AG04450 (cell line): ENCODE results near the gene ALDH1A3. TPM values are rescaled to one million over a fixed set of nuclear protein-coding genes. Genes with fewer than 3 reads are reported as not detected.

ENCODE experiments used
- CTCF ChIA-PET: fragments of 300-600, 350-600 bp; formaldehyde crosslinking; extraction: SDS; loops from one replicate; lab custom pipeline; 2022; ENCODE audit warnings: antibody characterized with exemption, inconsistent platforms; lab: Charles Lee
- POLR2A ChIA-PET: fragments of 350-600 bp; formaldehyde crosslinking; extraction: SDS; loops from one replicate; lab custom pipeline; 2021; ENCODE audit warnings: antibody characterized with exemption, inconsistent platforms; lab: Yijun Ruan, JAX
- DNase-seq: peaks from one replicate; pipeline ENCODE4 v3.0.0-alpha.2; 2011; ENCODE audit warnings: low read depth, low spot score
- H3K27ac ChIP-seq: one replicate; pipeline ENCODE4 v1.5.1; 2012; ENCODE audit warnings: low read depth, low read length, control low read depth
- H3K27me3 ChIP-seq: one replicate; pipeline ENCODE4 v1.6.0; 2012; ENCODE audit warnings: low read length; ENCODE audit not compliant: control insufficient read depth, insufficient read depth
- H3K4me3 ChIP-seq: 2 replicates; pipeline ENCODE4 v1.5.1; 2011; ENCODE audit warnings: mild to moderate bottlenecking, low read depth, low read length, control low read depth
- H3K9me3 ChIP-seq: 2 replicates; pipeline ENCODE4 v1.5.1; 2012; ENCODE audit warnings: low read length; ENCODE audit not compliant: control insufficient read depth, insufficient read depth
- polyA plus RNA-seq: library from polyadenylated mRNA; depleted of rRNA; stranded (reverse); fragments of >200 nt; gene quantifications from 2 replicates; pipeline ENCODE4 v1.2.3, GENCODE V29; 2011
- TF ChIP-seq, protein P1 (sequence below): IDR thresholded peaks from 2 replicates; pipeline ENCODE4 v1.5.1; 2011; ENCODE audit warnings: low read depth, low read length, control low read depth, inconsistent platforms

The ALDH1A3 gene
- polyA plus RNA-seq, 1 experiment: 20.6 TPM

DNA sequence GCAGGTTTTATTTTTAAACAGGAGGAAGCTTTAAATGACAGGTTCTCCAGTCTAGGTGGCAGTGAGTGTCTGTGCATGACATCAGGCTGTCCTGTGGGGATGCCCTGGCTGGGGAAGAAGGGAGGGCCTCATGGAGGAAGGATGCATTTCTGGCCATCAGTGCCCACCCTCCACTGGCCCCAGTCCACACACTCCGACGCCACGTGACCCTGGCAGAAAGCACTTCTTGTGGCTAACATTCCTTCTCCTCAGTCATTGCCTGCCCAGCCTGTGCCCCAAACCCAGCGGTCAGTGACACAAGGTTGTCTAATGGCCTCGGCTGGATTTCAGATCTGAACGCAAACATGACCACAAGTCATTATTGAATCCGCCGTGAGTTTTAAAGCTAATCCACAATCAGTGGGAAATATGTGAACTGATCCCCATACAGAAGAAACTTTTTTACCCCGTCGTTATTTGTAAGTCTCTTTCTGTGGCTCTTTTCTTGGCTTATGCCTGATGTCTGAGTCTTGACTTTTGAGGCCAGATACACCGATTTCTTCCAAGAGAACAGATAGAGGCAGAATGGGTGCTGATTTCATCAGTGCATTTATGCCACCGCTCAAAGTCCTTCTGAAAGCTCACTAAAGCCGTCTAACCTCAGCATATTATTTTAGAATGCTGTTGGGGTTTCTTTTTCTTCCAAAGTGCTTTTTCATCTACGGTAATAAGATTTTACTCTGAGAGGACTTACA lies 22.2 kb downstream of the ALDH1A3 start:
- H3K9me3 ChIP-seq: no peaks in the 10 kb centered on the region
- ChIA-PET POLR2A (no interaction called here), CTCF (interaction anchor here (0.8 to 3.0 kb wide), 8 partner anchors 10 to 272 kb away, joined by 3 to 22 read pairs (median 3); partner anchors contain the start of gene LRRK1)
- DNase-seq: no peak
- peak overlapping the region; percentile 31; the same call in 1 of the 2 replicates for H3K4me3 ChIP-seq
- TF ChIP-seq, protein P1, sequence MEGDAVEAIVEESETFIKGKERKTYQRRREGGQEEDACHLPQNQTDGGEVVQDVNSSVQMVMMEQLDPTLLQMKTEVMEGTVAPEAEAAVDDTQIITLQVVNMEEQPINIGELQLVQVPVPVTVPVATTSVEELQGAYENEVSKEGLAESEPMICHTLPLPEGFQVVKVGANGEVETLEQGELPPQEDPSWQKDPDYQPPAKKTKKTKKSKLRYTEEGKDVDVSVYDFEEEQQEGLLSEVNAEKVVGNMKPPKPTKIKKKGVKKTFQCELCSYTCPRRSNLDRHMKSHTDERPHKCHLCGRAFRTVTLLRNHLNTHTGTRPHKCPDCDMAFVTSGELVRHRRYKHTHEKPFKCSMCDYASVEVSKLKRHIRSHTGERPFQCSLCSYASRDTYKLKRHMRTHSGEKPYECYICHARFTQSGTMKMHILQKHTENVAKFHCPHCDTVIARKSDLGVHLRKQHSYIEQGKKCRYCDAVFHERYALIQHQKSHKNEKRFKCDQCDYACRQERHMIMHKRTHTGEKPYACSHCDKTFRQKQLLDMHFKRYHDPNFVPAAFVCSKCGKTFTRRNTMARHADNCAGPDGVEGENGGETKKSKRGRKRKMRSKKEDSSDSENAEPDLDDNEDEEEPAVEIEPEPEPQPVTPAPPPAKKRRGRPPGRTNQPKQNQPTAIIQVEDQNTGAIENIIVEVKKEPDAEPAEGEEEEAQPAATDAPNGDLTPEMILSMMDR: no peak
- H3K27me3 ChIP-seq: no peaks in the 10 kb centered on the region
- peak overlapping the region; percentile 95 for H3K27ac ChIP-seq

DNA sequence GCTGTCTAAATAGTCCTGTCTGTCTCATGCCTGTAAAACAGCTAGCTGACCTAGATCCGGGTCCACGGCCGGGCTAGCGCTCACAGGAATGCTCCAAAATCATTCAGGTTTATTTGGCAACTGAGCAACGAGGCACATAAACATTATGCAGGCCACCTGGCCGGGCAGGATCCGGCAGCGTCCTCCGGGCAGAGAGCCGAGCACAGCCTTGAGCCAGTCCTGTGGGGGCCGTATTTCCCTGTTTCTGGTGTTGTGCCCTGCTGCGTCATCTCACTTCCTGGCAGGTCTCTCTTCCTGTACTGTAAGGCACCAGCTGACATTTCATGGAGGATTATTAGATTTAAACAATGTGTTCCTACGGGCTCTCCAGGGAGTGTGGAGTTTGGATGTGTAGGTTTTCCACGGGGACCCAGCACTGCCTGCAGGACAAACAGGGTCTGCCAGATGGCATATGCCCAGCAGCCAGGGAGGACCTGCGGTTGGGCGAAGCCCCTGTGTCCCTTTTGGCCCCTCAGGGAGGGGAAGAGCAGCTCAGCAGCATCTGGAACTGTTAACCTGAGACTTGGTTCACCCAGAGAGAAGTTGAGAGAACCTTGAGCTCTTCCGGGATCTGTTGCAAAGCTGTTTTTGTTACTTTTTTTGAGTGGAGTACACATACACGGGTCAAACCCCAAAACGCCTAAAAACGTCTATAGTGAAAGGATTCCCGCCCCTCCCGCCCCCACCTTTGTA lies 23.0 kb downstream of the ALDH1A3 start:
- TF ChIP-seq, protein P1: no peak
- H3K27ac ChIP-seq: peak overlapping the region; percentile 95
- DNase-seq: peak; percentile 69
- ChIA-PET POLR2A (no interaction called here), CTCF (interaction anchor here (0.8 to 3.0 kb wide), 8 partner anchors 9 to 273 kb away, joined by 3 to 22 read pairs (median 4); partner anchors contain the start of gene LRRK1)
- H3K27me3 ChIP-seq: no peaks in the 10 kb centered on the region
- no peaks in the 10 kb centered on the region for H3K9me3 ChIP-seq
- H3K4me3 ChIP-seq: peak overlapping the region; percentile 31; the same call in 1 of the 2 replicates

DNA sequence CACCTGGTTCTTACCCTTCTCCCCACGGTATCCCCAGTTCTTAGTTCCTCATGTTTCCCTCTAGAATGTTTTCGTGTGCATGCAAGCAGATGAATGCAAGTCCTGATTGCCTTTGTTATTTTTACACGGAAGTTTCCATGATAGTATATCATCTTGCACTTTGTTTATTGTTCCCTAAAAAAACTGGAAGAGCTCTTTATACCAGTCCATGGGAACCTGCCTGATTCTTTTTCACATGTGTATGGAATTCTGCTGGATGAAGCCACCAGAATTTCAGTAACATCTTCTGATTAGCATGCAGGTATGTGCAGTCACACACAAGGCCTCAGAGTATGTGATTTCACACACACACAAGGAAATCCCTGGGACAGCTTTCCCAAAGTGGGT lies 23.5 kb downstream of the ALDH1A3 start:
- H3K4me3 ChIP-seq: no peak overlapping the region
- no peak overlapping the region for H3K27ac ChIP-seq
- H3K27me3 ChIP-seq: no peaks in the 10 kb centered on the region
- DNase-seq: no peak
- no peaks in the 10 kb centered on the region for H3K9me3 ChIP-seq
- POLR2A ChIA-PET: no interaction called here
- TF ChIP-seq, protein P1: no peak
- CTCF ChIA-PET: interaction anchor here (1.1 to 3.0 kb wide), 5 partner anchors 15 to 273 kb away, joined by 3 to 22 read pairs (median 5); partner anchors contain the start of gene LRRK1

DNA sequence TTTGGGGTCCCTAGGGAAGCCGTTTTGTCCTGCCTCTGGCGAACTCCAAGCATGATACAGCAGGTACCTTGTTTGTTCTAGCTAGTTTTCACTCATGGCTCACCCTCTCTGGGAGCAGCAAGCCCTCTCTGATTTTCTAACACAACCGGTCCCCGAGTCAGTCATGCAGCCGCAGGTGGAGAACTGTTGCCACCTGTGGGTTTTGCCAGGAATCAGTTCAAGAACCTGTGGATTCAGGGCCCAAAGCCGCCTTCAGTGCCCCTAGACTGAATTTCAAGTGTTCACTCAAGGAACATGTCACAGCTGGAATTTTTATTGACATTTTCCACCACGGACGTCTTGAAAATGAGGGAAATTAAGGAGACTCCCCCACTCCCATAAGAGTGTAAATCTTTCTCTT lies 26.2 kb downstream of the ALDH1A3 start:
- H3K27ac ChIP-seq: no peak overlapping the region
- ChIA-PET CTCF (interaction anchor here (1.3 to 5.2 kb wide), 3 partner anchors 8 to 102 kb away, joined by 3 to 34 read pairs (median 7); no protein-coding TSS in a partner anchor), POLR2A (interaction anchor here (1.2 kb wide), 1 partner anchor 12 kb away, joined by 3 read pairs; no protein-coding TSS in a partner anchor)
- no peak for DNase-seq
- no peak overlapping the region for H3K4me3 ChIP-seq
- no peaks in the 10 kb centered on the region for H3K27me3 ChIP-seq
- TF ChIP-seq, protein P1: no peak
- H3K9me3 ChIP-seq: no peaks in the 10 kb centered on the region
